EH (cell line): ENCODE data around the gene MAPK8.
"Not testable (repeated sequence)": the region's sequence is repeated elsewhere in the genome, so short reads cannot be mapped to it uniquely, and the experiment has no call there.

Experiments
- DNase-seq: peaks from one replicate; pipeline ENCODE4 v3.0.0-alpha.2; 2015; ENCODE audit warnings: low read depth

MAPK8 gene

GRCh38 chr10:48418189-48418788 is 111.8 kb downstream of the MAPK8 start:
- DNase-seq = no peak

- DNase-seq = no peak
These were observed 113.2 kb downstream of the MAPK8 start for GRCh38 chr10:48419714-48420113.

DNA sequence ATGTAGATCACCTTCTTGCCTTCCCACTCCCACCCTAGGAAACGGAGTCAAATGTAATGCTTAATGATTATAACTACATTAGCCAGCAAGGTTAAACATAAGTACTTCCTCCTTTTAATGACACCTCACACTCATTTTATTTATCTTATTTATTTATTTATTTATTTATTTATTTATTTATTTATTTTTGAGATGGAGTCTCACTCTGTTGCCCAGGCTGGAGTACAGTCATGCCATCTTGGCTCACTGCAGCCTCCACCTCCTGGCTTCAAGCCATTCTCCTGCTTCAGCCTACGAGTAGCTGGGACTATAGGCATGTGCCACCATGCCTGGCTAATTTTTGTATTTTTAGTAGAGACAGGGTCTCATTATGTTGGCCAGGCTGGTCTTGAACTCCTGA is 115.4 kb downstream of the MAPK8 start:
- DNase-seq = not testable (repeated sequence)

DNA sequence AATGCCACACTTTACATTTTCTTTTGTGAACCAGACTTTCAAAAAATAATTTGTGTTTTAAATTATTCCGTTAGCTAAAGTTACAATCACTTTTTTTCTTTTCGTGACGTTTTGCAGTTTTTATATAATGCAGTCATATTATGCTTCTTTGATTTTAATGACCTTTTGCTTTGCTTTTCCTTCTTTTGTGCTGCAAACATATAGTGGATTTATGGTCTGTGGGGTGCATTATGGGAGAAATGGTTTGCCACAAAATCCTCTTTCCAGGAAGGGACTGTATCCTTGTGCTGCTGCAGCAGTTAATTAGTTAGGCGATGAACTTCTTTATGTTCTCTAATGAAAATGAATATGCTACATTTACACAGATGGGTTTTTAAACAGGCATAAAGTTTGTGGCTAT is 117.4 kb downstream of the MAPK8 start:
- DNase-seq = no peak

GRCh38 chr10:48428896-48429295 is 122.4 kb downstream of the MAPK8 start:
- DNase-seq = no peak

DNA sequence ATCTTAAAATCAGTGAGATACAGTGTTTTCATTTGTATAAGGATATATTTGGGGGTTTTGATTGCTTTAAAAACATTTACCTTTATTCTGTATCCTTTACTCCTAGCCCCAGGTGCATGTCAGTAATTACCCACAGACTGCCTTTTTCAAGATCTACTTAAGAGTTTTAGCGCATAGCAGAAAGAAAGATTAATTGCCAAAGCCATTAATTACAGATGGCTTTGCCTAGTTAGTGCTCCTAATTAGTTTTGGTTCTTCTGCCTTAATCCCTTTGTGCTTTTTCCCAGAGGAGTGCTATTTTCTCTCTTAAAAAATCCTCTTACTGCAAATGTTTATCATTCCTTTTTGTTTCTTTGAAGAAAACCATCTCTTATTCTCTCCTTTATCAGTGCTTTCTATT is 122.8 kb downstream of the MAPK8 start:
- DNase-seq = no peak

DNA sequence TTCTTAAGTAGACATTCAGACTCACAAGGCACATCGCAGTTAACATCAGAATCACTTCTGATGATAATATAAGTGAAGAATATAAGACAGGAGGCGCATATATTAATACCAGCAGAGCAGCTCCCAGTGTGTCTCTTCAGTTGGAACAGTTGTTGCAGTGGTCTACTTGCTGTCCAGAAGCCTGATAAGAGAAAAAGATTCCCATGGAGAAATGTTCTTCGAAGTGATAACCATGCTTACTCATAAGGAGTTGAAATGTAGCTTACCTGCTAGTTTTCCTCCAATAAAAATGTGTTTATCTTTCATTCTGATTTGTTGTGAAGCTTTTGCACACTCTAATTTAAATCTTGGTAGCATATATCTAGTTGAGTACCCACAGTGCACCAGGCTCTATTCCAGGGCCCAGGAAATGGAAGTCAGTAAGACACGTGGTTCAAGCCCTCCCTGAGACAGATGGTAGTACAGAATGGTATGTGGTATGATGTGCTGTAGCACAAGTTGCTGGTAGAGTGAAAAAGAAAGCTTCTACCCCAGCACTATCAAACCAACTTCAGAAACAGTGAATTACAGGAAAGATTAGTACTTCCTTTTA is 124.0 kb downstream of the MAPK8 start:
- no peak for DNase-seq

DNA sequence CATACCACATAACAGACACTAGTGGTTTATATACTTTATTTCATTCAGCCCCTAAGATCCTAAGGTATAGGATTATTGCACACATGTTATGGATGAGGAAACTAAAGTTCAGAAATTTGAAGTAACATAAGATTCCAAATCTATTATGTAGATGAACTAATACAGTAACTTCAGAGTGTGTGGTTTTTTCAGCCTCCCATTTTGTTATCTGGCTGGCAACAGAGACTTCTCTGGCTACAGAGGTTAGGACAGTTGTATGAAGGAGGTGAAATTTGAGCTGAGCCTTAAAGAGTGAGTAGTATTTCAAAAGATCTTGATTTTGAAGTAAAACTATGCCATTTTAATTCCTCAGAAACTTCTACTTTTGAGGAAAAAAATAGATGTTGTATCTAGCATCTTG is 125.4 kb downstream of the MAPK8 start:
- DNase-seq = no peak

GRCh38 chr10:48437546-48437945 is 131.1 kb downstream of the MAPK8 start:
- DNase-seq = no peak

- DNase-seq = peak; percentile 80
These were observed 132.6 kb downstream of the MAPK8 start for GRCh38 chr10:48439031-48439430.

GRCh38 chr10:48439581-48440041 is 133.1 kb downstream of the MAPK8 start:
- no peak for DNase-seq

- no peak for DNase-seq
These were observed 134.3 kb downstream of the MAPK8 start for GRCh38 chr10:48440771-48441170.

DNA sequence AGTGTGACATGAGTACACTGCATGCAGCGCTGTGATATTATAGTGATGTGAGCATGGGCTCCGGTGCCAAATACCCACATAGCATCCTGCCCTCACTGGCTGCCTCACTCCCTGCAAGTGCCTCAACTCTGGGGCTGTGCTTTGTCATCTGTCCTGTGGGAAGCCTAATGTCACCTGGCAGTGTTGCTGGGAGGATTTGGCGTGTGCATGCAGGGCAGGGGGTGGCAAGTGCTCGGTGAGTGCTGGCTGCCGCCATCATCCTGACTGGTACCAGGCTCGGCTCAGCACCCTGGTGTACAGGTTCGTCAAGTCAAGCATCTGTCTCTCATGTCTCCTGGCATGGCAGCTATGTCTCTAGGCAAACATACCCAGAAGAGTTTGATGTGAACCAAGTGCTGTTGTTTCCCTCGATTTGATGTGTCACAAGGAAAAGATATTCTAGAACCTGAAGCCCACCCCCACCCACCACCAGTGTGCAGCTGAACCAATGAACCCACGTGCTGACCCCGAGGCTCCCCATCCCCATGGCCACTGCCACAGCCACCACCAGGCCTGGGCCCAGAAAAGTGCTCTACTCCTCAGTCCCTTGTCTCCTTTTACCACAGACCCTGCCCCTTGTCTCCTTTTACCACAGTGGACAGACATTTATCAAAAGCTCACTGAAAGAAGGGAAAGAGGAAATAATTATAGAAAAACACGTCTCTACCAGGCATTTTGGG is 135.8 kb downstream of the MAPK8 start:
- DNase-seq = no peak

DNA sequence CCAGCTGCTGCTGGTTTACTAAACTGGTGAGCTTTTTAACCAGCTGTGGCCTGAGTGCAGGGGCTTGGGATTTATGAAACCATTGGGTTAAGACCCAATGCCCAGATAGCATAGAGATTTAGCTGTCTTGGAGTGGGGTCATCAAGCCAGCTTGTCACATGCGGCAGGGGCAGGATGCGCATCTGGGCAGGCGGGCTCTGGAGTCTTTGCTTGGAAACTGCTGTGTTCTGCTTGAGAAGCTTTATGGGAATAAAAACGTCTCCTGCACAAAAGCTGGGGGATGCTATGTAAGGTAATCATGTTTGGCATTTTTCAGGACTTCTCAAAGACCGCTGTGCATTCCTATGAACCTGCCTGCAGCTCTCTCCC is 136.3 kb downstream of the MAPK8 start:
- no peak for DNase-seq

DNA sequence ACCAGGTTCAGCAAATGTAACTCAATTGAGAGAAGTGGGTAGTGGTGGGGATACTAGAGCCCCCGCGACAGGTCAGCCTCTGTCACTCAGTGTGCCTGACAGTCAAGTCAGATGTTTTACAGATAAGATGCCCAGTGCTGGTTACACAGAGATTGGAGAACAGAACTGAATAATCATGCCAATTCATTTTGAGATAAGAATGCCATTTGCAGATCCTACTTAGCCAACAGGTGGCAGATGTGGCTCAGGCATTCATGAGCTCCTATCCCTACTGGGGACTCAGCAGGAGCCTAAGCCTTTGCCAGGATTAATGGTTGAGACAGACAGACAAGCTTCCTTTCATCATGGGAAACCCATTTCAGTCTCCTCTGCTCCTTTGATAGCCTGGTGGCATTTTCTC is 137.8 kb downstream of the MAPK8 start:
- peak; percentile 64 for DNase-seq

DNA sequence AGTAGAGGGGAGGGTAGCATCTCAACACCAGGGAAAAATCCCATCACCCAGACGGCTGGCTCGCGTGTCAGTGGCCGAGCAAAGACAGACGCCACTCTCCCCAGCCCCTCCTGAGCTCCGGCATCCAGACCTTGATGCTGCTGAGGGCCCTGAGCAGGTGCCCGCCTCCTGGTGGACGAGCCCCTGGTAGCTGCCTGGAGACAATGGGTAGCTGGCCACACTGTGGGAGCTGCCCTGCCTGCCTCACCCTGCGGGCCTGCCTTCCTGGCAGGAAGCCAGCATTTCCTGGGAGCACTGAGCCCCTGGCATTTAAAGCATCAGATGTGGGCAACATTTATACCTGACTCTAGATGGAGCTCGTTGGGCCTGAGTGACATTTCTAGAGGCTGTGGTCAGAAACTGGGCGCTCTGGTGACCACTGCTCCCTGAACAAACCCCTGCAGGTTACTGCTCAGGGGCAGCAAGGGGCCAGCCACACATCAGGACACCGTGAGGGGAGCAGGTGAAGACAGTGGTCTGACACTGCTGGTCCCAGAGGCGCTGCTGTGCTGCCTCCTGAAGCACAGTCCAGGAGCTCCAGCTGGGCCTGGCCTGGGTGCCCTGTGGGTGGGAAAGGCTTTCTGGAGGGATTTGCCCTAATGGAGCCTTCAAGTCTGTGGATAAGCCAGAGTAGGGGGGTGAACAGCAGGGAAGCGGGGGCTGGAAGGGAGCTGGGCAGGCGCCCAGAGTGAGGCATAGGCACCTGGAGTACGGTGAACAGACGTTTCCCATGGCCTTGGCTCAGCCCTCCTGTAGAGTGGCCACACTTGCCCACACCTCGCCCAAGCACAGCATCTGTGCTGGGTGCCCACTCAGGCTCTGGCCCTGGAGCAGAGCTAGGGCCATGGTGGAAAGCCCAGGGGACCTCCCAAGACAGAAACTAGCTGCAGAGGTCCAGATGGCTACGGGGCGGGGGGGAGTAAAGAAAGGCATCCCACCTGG is 138.7 kb downstream of the MAPK8 start:
- DNase-seq = peak; percentile 36

DNA sequence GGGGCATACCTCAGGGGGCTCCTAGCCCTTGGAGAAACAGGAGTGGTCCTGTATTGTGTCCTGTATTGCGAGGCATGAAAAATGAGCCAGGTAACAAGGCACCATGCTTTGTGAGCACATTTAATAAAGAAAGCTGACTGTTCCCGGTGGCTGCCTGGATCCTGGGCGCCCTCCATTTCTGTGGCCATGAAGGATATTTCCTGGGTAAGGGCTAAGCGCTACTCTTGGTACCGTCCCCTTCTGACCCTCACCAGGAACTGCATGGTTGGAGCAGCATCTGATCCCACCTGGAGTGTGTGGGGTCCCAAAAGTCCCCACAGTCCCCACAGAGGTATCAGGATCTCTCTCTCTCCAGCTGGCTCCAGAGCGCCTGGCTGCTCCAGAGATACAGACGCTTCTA is 139.5 kb downstream of the MAPK8 start:
- no peak for DNase-seq

DNA sequence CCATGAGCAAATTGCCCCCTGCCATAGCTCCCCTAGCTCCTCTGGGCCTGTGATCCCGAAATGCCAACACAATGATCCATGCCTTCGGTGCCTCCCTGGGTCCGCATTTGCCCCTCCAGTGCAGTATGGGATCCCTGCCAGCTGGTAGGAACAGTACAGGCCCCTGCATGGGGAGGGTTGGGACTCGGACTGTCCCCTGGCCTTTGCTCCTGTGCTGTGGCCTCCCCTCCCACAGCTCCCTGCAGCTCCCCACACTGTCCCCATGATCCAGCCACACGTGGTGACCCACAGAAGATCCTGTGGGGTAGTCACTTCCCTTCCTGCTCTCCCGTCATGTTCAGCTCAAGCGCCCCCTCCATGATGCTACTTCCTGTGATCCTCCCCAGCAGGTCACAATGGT is 140.3 kb downstream of the MAPK8 start:
- DNase-seq = no peak

- DNase-seq = no peak
These were observed 141.1 kb downstream of the MAPK8 start for GRCh38 chr10:48447356-48448215.

- peak; percentile 72 for DNase-seq
These were observed 142.3 kb downstream of the MAPK8 start for GRCh38 chr10:48448796-48449195.

DNA sequence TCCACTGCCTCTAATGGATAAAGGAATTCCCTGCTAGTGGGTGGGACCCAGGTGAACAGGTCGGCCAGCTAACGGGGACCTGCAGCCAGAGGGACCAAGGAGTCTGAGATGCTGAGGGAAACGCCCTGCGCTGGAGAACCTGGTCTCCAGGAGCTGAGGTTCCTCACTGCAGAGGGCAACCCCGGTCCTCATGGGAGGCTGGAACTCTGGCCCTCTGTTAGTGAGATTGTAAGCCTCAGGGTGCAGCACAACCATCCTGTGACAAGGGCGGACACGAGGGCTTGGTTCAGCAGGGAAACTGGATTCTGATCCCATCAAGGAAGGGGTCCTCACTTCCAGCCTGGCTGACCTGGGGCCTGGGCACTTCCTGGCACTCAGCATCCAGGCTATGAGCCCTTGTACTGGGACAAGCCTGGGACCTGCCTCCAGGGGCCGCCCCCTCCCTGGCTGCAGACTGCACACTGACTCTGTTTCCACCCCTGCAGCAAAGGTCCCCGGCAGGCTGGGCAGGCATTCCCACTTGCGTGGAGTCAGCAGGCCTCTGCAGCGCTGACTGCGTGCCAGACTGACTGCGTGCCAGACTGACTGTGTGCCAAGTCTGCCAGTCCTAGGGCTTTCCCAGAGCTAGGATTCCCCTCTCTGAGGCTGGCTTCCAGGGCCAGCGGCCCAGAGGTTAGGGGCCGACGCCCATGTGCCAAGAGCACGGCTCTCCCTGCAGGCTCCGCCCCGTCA is 143.2 kb downstream of the MAPK8 start:
- no peak for DNase-seq
